SIG-M5 treated with dmso at 0.1 percent for 504 hours (cell line): ENCODE measurements around the gene BCO1.
A peak's percentile ranks its signal among the peaks of the same experiment; 100 is the strongest.

ENCODE experiments used
- DNase-seq: peaks from one replicate; lab custom pipeline; 2025; ENCODE audit not compliant: unreplicated experiment; lab: John Stamatoyannopoulos, UW

Gene BCO1

GRCh38 chr16:81275064-81275532 is 36.6 kb downstream of the BCO1 start:
- no peak for DNase-seq

- DNase-seq: no peak
Measured at GRCh38 chr16:81275795-81276194, 37.3 kb downstream of the BCO1 start.

GRCh38 chr16:81276323-81276722 is 37.8 kb downstream of the BCO1 start:
- DNase-seq: no peak

GRCh38 chr16:81277541-81278080 is 39.1 kb downstream of the BCO1 start:
- peak; percentile 82 for DNase-seq

- DNase-seq: no peak
Measured at GRCh38 chr16:81278526-81278925, 40.0 kb downstream of the BCO1 start.

- peak; percentile 70 for DNase-seq
Measured at GRCh38 chr16:81279392-81279791, 40.9 kb downstream of the BCO1 start.

- no peak for DNase-seq
Measured at GRCh38 chr16:81280393-81280792, 41.9 kb downstream of the BCO1 start.

- DNase-seq: no peak
Measured at GRCh38 chr16:81283044-81283443, 44.6 kb downstream of the BCO1 start.

- no peak for DNase-seq
Measured at GRCh38 chr16:81284995-81285600, 46.6 kb downstream of the BCO1 start.

GRCh38 chr16:81286190-81286589 is 47.7 kb downstream of the BCO1 start:
- DNase-seq: no peak

- DNase-seq: no peak
Measured at GRCh38 chr16:81291117-81291516, 52.6 kb downstream of the BCO1 start.

- no peak for DNase-seq
Measured at GRCh38 chr16:81292936-81293335, 54.4 kb downstream of the BCO1 start.

- no peak for DNase-seq
Measured at GRCh38 chr16:81293909-81294802, 55.7 kb downstream of the BCO1 start.

- DNase-seq: no peak
Measured at GRCh38 chr16:81296631-81297030, 58.1 kb downstream of the BCO1 start.

GRCh38 chr16:81307770-81308169 is 69.3 kb downstream of the BCO1 start:
- DNase-seq: no peak

GRCh38 chr16:81310045-81310644 is 71.7 kb downstream of the BCO1 start:
- no peak for DNase-seq

GRCh38 chr16:81311762-81312161 is 73.3 kb downstream of the BCO1 start:
- DNase-seq: no peak

- DNase-seq: no peak
Measured at GRCh38 chr16:81313701-81314602, 75.5 kb downstream of the BCO1 start.

- DNase-seq: peak; percentile 96
Measured at GRCh38 chr16:81314603-81315270, 76.2 kb downstream of the BCO1 start, which contains the start of gene GAN. Gene GAN, plus strand, starts transcription at chr16:81314962. Its CDS starts 152 bp downstream, at chr16:81315114.
